Neutrophil (primary cell): ENCODE data around the gene OR1L8.
"Not testable (repeated sequence)": the region's sequence is repeated elsewhere in the genome, so short reads cannot be mapped to it uniquely, and the experiment has no call there.

ENCODE experiments used
- H3K27ac ChIP-seq: fragments of 200-600 bp; sonication (generic); 2 replicates; pipeline ENCODE4 v1.5.1; 2016; ENCODE audit warnings: mild to moderate bottlenecking, moderate library complexity
- H3K27me3 ChIP-seq: fragments of 200-600 bp; sonication (generic); 2 replicates; pipeline ENCODE4 v1.6.0; 2016; ENCODE audit warnings: mild to moderate bottlenecking
- H3K36me3 ChIP-seq: fragments of 200-600 bp; sonication (generic); 2 replicates; pipeline ENCODE4 v1.5.1; 2017
- H3K4me1 ChIP-seq, 2 experiments: fragments of 200-600 bp in 1 of 2; sonication (generic) in 1 of 2; 1 replicate in 1 of 2; 2 replicates in 1 of 2; pipeline versions ENCODE4 v1.5.1 to v1.6.1; 2013 to 2016; ENCODE audit warnings: low read depth in 1 of 2, low read length in 1 of 2, mild to moderate bottlenecking in 1 of 2, moderate library complexity in 1 of 2; ENCODE audit not compliant: control insufficient read depth in 1 of 2, insufficient read depth in 1 of 2
- H3K4me3 ChIP-seq, 2 experiments: fragments of 200-600 bp in 1 of 2; sonication (generic) in 1 of 2; 1 replicate in 1 of 2; 2 replicates in 1 of 2; pipeline ENCODE4 v1.5.1; 2013 to 2016; ENCODE audit warnings: low read depth in 1 of 2, low read length in 1 of 2, mild to moderate bottlenecking in 1 of 2, moderate library complexity in 1 of 2
- H3K9me3 ChIP-seq: fragments of 200-600 bp; sonication (generic); 2 replicates; pipeline ENCODE4 v1.5.1; 2016
- TF ChIP-seq, protein P1 (sequence below): fragments of 200-600 bp; sonication (generic); IDR thresholded peaks from 2 replicates; pipeline ENCODE4 v1.5.1; 2016; ENCODE audit warnings: antibody characterized with exemption

OR1L8 gene

GRCh38 chr9:122552812-122553211, 30.4 kb downstream of the OR1L8 start, which contains the start of gene OR1N2:
OR1N2 (plus strand) TSS chr9:122553112; CDS start chr9:122553212, 100 bp downstream.
- Histone ChIP-seq H3K27me3 (peaks cover 3% of the 10 kb centered on the region), H3K9me3 (no peaks in the 10 kb centered on the region), H3K4me3 (no peak within 1 kb of the TSS), H3K27ac (no peak within 1 kb of the TSS), H3K4me1 (no peaks in the 10 kb centered on the region), H3K36me3 (no peaks in the 10 kb centered on the region)
- TF ChIP-seq, protein P1, sequence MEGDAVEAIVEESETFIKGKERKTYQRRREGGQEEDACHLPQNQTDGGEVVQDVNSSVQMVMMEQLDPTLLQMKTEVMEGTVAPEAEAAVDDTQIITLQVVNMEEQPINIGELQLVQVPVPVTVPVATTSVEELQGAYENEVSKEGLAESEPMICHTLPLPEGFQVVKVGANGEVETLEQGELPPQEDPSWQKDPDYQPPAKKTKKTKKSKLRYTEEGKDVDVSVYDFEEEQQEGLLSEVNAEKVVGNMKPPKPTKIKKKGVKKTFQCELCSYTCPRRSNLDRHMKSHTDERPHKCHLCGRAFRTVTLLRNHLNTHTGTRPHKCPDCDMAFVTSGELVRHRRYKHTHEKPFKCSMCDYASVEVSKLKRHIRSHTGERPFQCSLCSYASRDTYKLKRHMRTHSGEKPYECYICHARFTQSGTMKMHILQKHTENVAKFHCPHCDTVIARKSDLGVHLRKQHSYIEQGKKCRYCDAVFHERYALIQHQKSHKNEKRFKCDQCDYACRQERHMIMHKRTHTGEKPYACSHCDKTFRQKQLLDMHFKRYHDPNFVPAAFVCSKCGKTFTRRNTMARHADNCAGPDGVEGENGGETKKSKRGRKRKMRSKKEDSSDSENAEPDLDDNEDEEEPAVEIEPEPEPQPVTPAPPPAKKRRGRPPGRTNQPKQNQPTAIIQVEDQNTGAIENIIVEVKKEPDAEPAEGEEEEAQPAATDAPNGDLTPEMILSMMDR: no peak

DNA sequence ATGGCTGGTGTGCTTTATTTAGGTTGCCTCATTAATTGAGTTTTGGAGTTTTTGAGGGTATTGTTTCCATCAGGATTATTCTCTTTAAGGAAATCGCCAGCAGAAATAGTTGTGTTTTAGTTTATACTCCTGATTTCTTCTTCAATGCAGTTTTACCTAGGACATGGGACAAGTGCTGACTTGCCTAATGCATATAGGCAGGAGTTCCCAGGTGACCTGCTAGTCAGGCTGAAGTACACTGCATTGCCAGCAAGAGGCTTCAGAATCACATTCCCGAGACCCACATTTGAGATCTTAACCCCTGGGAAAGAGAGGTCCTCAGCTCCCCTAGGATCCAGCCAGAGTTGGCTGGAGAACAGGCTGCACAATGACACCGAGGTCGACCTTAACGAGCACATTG, 31.8 kb downstream of the OR1L8 start:
- TF ChIP-seq, protein P1: no peak
- Histone ChIP-seq H3K4me1 (no peaks in the 10 kb centered on the region), H3K27ac (no peak overlapping the region), H3K27me3 (peaks cover 7% of the 10 kb centered on the region), H3K9me3 (no peaks in the 10 kb centered on the region), H3K4me3 (no peak overlapping the region), H3K36me3 (no peaks in the 10 kb centered on the region)

DNA sequence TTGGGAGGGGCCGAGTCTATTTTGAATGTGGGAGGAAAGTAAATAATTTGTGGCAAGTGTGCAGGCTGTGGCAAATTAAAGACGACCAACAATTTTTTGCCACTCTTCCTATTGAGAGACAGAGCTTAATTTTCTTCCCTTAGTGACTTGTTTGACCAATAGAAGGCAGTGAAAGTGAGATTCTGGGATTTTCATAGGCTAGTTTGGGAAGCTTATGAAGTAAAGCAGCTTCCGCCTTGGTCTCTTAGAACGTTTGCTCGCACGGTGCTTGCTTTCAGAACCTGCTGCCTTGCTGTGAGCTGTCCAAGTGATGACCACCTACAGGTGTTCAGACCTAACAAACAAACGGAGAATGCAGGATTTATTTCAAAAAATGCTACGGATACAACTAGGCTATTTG, 37.0 kb downstream of the OR1L8 start:
- Histone ChIP-seq H3K36me3 (no peaks in the 10 kb centered on the region), H3K27ac (no peak overlapping the region), H3K4me3 (no peak overlapping the region), H3K27me3 (peaks cover 20% of the 10 kb centered on the region), H3K9me3 (no peaks in the 10 kb centered on the region), H3K4me1 (no peaks in the 10 kb centered on the region)
- TF ChIP-seq, protein P1: no peak

DNA sequence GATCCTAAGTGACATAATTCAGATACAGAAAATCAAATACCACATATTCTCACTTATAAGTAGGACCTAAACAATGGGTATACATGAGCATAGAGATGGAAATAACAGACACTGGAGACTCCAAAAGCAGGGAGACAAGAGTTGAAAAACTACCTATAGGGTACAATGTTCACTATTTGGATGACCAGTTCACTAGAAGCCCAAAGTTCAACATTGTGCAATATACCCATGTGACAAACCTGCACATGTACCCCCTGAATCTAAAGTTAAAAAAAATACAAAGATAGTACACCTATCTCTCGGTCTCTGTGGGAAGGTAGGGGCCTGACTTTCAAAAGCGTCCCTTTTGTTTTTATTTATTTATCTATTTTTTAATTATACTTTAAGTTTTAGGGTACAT, 44.4 kb downstream of the OR1L8 start:
- TF ChIP-seq, protein P1: no peak
- Histone ChIP-seq H3K27ac (no peak overlapping the region), H3K9me3 (no peaks in the 10 kb centered on the region)

DNA sequence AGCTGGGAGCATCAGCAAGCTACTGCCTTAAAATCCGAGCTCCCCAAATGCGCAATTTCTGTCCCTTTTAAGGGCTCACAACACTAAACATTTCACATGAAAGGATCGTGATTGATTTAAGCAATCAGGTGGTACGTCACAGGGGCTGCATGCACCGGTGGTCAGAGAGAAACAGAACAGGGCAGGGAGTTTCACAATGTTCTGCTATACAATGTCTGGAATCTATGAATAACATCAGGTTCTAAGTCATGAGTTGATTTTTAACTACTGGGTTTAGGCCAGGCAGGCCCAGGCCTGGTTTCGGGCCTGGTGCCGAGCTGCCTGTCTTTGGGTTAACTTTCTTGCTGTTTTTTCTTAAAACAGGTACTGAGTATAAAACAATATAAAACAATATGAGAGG, 46.1 kb downstream of the OR1L8 start:
- H3K4me1 ChIP-seq, H3K9me3 ChIP-seq, H3K27me3 ChIP-seq, H3K27ac ChIP-seq, H3K4me3 ChIP-seq, H3K36me3 ChIP-seq: not testable (repeated sequence)

More for the DNA sequence above, 44.4 kb downstream of the OR1L8 start:
- Histone ChIP-seq H3K27me3 (peaks cover 12% of the 10 kb centered on the region), H3K36me3 (no peaks in the 10 kb centered on the region), H3K4me1 (no peaks in the 10 kb centered on the region), H3K4me3 (no peak overlapping the region)

GRCh38 chr9:122536134-122536533, 47.0 kb downstream of the OR1L8 start:
- no peaks in the 10 kb centered on the region for H3K36me3 ChIP-seq
- no peaks in the 10 kb centered on the region for H3K4me1 ChIP-seq
- H3K27me3 ChIP-seq: no peaks in the 10 kb centered on the region
- H3K9me3 ChIP-seq: no peaks in the 10 kb centered on the region
- no peak overlapping the region for H3K27ac ChIP-seq
- TF ChIP-seq, protein P1: no peak
- no peak overlapping the region for H3K4me3 ChIP-seq

DNA sequence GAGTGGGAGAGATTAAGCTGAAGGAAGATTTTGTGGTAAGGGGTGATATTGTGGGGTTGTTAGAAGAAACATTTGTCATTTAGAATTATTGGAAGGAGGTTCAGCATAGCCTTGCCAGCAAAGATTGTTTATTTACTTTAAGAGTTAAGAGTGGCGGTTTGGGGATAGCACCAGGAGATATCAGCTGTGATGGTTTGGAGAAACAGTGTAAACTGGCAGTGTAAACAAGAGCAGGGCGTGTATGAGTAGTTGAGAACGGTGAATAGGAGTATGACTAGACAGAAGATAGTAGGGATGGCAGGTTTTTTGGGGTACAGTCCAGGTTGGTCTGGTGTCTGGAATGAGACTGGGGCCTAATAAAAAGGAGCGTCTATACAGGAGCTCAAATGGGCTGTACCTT, 52.0 kb downstream of the OR1L8 start:
- H3K36me3 ChIP-seq, H3K4me3 ChIP-seq, H3K27me3 ChIP-seq, H3K4me1 ChIP-seq, H3K9me3 ChIP-seq, H3K27ac ChIP-seq: not testable (repeated sequence)
